Left kidney (tissue), 2 donors: Measurements from ENCODE around the gene GSKIP. TPM values are rescaled to one million over a fixed set of nuclear protein-coding genes. Genes with fewer than 3 reads are reported as not detected.
A peak's percentile ranks its signal among the peaks of the same experiment; 100 is the strongest.

ENCODE experiments used
- DNase-seq: peaks from one replicate; pipeline ENCODE4 v3.0.0-alpha.2; 2013
- polyA plus RNA-seq: library from polyadenylated mRNA; unstranded; fragments of 120-200 nt; gene quantifications from one replicate; pipeline ENCODE4 v1.2.1, GENCODE V29; 2013; ENCODE audit not compliant: insufficient read length

Gene GSKIP
- polyA plus RNA-seq, 1 donor: 35.0 TPM

GRCh38 chr14:96416292-96416691 is 53.0 kb downstream of the GSKIP start:
- no peak for DNase-seq

DNA sequence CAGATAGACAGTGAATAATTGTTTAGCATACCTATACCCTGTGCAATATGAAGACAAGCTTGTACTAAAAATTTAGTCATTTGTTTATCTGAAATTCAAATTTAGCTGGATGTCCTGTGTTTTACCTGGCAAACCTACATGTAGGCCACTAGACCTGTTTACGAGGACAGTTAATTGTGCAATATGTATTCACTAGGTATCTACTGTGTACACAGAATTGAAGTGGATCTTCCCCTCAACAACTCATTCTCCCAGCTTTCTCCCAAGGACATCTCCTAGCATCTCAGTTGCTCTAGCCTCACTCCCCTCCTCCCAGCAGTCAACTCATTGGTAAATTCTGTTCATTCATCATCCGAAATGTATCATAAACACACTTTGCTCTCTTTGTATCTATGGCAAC is 53.9 kb downstream of the GSKIP start:
- no peak for DNase-seq

DNA sequence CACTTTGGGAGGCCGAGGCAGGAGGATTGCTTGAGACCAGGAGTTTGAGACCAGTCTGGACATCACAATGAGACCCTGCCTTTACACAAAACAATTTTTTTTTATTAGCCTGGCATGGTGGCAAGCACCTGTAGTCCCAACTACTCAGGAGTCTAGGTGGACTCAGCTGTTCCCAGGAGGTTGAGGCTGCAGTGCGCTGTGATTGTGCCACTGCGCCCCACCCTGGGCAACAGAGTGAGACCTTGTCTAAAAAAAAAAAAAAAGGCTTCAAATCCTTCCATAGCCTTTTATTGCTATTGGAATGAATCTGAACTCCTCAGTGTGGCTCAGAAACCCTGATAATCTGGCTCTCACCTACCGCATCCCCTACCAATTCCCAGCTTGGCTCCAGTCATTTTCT is 54.7 kb downstream of the GSKIP start:
- DNase-seq: no peak

- no peak for DNase-seq
These were observed 57.9 kb downstream of the GSKIP start for GRCh38 chr14:96421236-96421635.

DNA sequence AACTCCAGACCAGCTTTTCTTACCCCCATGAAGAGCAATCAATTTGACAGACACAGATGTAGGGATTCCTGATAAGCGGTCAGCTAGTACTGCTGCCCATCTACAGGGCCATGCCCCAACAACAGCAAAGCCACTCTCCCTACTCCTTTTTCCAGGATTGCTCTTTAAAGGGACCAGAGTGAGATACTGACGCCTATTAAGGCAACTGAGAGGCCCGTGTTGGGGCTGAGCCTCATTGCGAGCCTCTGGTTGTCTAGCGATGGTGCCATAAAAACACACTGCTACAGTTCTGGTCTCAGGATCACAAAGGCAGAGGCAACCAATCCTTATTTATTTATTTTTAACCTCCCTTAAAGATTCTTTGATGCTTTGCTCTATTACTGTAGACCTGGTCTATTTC is 59.7 kb downstream of the GSKIP start:
- DNase-seq: no peak

DNA sequence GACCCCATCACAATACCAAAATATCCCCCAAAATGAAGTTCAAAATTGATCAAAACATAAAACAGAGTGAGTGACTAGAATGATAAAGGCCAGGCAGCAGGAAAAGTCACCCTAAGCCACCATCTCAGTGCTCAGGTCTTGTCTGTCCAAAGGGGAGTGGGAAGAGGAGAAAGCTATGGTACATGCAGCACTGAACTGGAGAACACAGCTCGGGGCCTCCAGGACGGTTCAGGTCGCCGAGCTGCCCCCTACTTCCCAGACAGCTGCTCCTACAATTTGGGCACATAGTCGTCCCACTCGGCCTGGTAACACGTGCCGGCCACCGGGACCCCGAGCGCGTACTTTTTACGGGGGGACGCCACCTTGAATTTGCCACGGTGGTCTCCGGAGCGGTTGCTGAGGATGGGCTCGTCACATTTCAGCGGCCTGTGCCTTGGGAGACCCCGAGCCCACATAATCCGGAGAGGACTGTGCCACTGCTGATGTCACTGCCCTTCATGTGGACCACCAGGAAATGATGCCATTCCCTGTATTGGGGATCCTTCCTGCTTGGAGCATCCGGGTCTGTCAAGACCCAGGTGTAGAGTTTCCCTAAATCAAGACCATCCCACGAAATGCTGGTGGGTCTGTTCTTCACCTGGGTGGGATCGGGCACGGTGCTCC is 60.3 kb downstream of the GSKIP start:
- DNase-seq: no peak

GRCh38 chr14:96424109-96424989 is 61.0 kb downstream of the GSKIP start:
- peak; percentile 86 for DNase-seq

- no peak for DNase-seq
These were observed 70.7 kb downstream of the GSKIP start for GRCh38 chr14:96434040-96434439.

Other genes with a start within 250 kb of the GSKIP start
- gene BDKRB2, start 158.7 kb upstream of the GSKIP start, polyA plus RNA-seq: 2.5 TPM
- 0.52 TPM for gene BDKRB1, start 107.3 kb upstream of the GSKIP start, polyA plus RNA-seq
- 47.8 TPM for gene ATG2B, start 185 bp upstream of the GSKIP start, polyA plus RNA-seq
- gene AK7, start 28.6 kb downstream of the GSKIP start, polyA plus RNA-seq: 5.1 TPM
- 279 TPM for gene PAPOLA, start 138.9 kb downstream of the GSKIP start, polyA plus RNA-seq